Endometrium (tissue), 2 donors: ENCODE data around the gene MCCC2.
A peak's percentile ranks its signal among the peaks of the same experiment; 100 is the strongest.
"Not testable (repeated sequence)": the region's sequence is repeated elsewhere in the genome, so short reads cannot be mapped to it uniquely, and the experiment has no call there.

ENCODE experiments used
- FAIRE-seq: peaks from 2 replicates; lab custom pipeline; 2012; peaks lifted over from hg19 to GRCh38; lab: Jason Lieb, UNC
- donor health status: control.
- donor health status: control.

MCCC2 gene

GRCh38 chr5:71663191-71663969 is 76.2 kb downstream of the MCCC2 start:
- FAIRE-seq: no peak

- FAIRE-seq: not testable (repeated sequence)
These were observed 77.5 kb downstream of the MCCC2 start for GRCh38 chr5:71664615-71665014.

- no peak for FAIRE-seq
These were observed 79.2 kb downstream of the MCCC2 start for GRCh38 chr5:71666321-71666720.

GRCh38 chr5:71677977-71678376 is 90.8 kb downstream of the MCCC2 start:
- no peak for FAIRE-seq

- FAIRE-seq: no peak
These were observed 92.6 kb downstream of the MCCC2 start for GRCh38 chr5:71679714-71680113.

- no peak for FAIRE-seq
These were observed 93.4 kb downstream of the MCCC2 start for GRCh38 chr5:71680510-71680909.

- no peak for FAIRE-seq
These were observed 94.2 kb downstream of the MCCC2 start for GRCh38 chr5:71681296-71681695.

- FAIRE-seq: no peak
These were observed 97.2 kb downstream of the MCCC2 start for GRCh38 chr5:71684309-71684708.

GRCh38 chr5:71693828-71694427 is 106.8 kb downstream of the MCCC2 start:
- FAIRE-seq: no peak

GRCh38 chr5:71695071-71695470 is 107.9 kb downstream of the MCCC2 start:
- no peak for FAIRE-seq

GRCh38 chr5:71695595-71695994 is 108.5 kb downstream of the MCCC2 start:
- no peak for FAIRE-seq

GRCh38 chr5:71697967-71698366 is 110.8 kb downstream of the MCCC2 start:
- FAIRE-seq: no peak

GRCh38 chr5:71699233-71699632 is 112.1 kb downstream of the MCCC2 start:
- peak; percentile 26 for FAIRE-seq

GRCh38 chr5:71699751-71700150 is 112.6 kb downstream of the MCCC2 start:
- FAIRE-seq: no peak

GRCh38 chr5:71700803-71701202 is 113.7 kb downstream of the MCCC2 start:
- no peak for FAIRE-seq

GRCh38 chr5:71701407-71701806 is 114.3 kb downstream of the MCCC2 start:
- no peak for FAIRE-seq

GRCh38 chr5:71703941-71704340 is 116.8 kb downstream of the MCCC2 start:
- no peak for FAIRE-seq

GRCh38 chr5:71705421-71705820 is 118.3 kb downstream of the MCCC2 start:
- no peak for FAIRE-seq

- FAIRE-seq: no peak
These were observed 119.8 kb downstream of the MCCC2 start for GRCh38 chr5:71706906-71707305.
